ENCODE measurements around the gene STIM2.

DNA sequence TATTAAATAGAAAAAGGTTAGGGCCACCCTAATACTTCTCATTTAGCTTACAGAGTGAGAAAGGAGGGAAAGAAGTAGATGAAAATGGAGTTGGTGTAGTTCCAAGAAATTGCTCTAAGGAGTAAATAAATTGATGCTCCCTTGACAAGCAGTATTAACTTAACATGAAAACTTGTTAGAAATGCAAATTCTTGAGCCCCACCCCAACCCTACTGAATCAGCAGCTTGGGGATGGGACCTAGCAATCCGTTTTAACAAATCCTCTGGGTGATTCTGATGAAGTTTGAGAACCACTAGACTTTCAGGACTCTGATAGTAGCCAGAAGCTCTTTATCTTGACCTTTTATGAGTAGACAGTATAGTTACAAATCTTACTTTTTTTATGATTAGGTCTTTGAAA is 74.8 kb downstream of the STIM2 start:
- TF ChIP-seq, protein P1, sequence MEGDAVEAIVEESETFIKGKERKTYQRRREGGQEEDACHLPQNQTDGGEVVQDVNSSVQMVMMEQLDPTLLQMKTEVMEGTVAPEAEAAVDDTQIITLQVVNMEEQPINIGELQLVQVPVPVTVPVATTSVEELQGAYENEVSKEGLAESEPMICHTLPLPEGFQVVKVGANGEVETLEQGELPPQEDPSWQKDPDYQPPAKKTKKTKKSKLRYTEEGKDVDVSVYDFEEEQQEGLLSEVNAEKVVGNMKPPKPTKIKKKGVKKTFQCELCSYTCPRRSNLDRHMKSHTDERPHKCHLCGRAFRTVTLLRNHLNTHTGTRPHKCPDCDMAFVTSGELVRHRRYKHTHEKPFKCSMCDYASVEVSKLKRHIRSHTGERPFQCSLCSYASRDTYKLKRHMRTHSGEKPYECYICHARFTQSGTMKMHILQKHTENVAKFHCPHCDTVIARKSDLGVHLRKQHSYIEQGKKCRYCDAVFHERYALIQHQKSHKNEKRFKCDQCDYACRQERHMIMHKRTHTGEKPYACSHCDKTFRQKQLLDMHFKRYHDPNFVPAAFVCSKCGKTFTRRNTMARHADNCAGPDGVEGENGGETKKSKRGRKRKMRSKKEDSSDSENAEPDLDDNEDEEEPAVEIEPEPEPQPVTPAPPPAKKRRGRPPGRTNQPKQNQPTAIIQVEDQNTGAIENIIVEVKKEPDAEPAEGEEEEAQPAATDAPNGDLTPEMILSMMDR (conservative IDR thresholded peaks at IDR 0.05; ENCODE audit: low read depth, low read length) = no peak
- no peak for TF ChIP-seq EZH2 (IDR thresholded peaks at IDR 0.05; ENCODE audit: low read length, unreplicated experiment)

Measured in PC-3 (cell line).